OCI-LY1 (cell line): Measurements from ENCODE around the gene PSMB4.

ENCODE experiments used
- H2AFZ ChIP-seq: fragments of 200-600 bp; sonication (generic), shearing (Covaris generic); 2 replicates; pipeline ENCODE4 v1.6.0; 2014; ENCODE audit warnings: antibody characterized with exemption, mild to moderate bottlenecking, low read length
- H3F3A ChIP-seq: fragments of 200-600 bp; sonication (generic), shearing (Covaris generic); 2 replicates; pipeline ENCODE4 v1.6.0; 2014; ENCODE audit warnings: mild to moderate bottlenecking, antibody characterized with exemption, low read length, moderate library complexity; ENCODE audit not compliant: insufficient read depth
- H3K27ac ChIP-seq: fragments of 200-600 bp; sonication (generic); 2 replicates; pipeline ENCODE4 v1.5.1; 2014; ENCODE audit warnings: low read length, mixed run types, mild to moderate bottlenecking, low read depth; ENCODE audit not compliant: poor library complexity, severe bottlenecking
- H3K27me3 ChIP-seq: fragments of 200-600 bp; sonication (generic); 2 replicates; pipeline ENCODE4 v1.6.0; 2014; ENCODE audit warnings: antibody characterized with exemption, mild to moderate bottlenecking, low read length, moderate library complexity; ENCODE audit not compliant: insufficient read depth
- H3K36me3 ChIP-seq: fragments of 200-600 bp; sonication (generic); 2 replicates; pipeline ENCODE4 v1.6.1; 2014; ENCODE audit warnings: mild to moderate bottlenecking, antibody characterized with exemption, low read length, moderate library complexity, mixed read lengths; ENCODE audit not compliant: insufficient read depth
- H3K4me1 ChIP-seq: fragments of 200-600 bp; sonication (generic); 2 replicates; pipeline ENCODE4 v1.5.1; 2014; ENCODE audit warnings: mild to moderate bottlenecking, low read length, moderate library complexity; ENCODE audit not compliant: insufficient read depth, severe bottlenecking
- H3K4me2 ChIP-seq: fragments of 200-600 bp; sonication (generic), shearing (Covaris generic); 2 replicates; pipeline ENCODE4 v1.6.1; 2014; ENCODE audit warnings: low read length
- H3K4me3 ChIP-seq: fragments of 200-600 bp; sonication (generic); 2 replicates; pipeline ENCODE4 v1.5.1; 2014; ENCODE audit warnings: low read length, low read depth, mild to moderate bottlenecking, mixed read lengths; ENCODE audit not compliant: poor library complexity, severe bottlenecking
- H3K79me2 ChIP-seq: fragments of 200-600 bp; shearing (Covaris generic); 2 replicates; pipeline ENCODE4 v1.6.1; 2016; ENCODE audit warnings: mixed run types, low read length, mixed read lengths; ENCODE audit not compliant: insufficient read depth
- H3K9ac ChIP-seq: fragments of 200-600 bp; sonication (generic), shearing (Covaris generic); 2 replicates; pipeline ENCODE4 v1.6.1; 2014; ENCODE audit warnings: mild to moderate bottlenecking, low read length, mixed read lengths
- H3K9me2 ChIP-seq: fragments of 200-600 bp; sonication (generic), shearing (Covaris generic); 2 replicates; pipeline ENCODE4 v1.6.1; 2014; ENCODE audit warnings: low read depth, mild to moderate bottlenecking, low read length, mixed read lengths
- H3K9me3 ChIP-seq: fragments of 200-600 bp; shearing (Covaris generic); 2 replicates; pipeline ENCODE4 v1.6.1; 2014; ENCODE audit warnings: low read length, mixed read lengths
- H4K20me1 ChIP-seq: fragments of 200-600 bp; sonication (generic), shearing (Covaris generic); 2 replicates; pipeline ENCODE4 v1.6.0; 2016; ENCODE audit warnings: mild to moderate bottlenecking, low read length; ENCODE audit not compliant: insufficient read depth
- EZH2 ChIP-seq: fragments of 200-600 bp; sonication (generic), shearing (Covaris generic); IDR thresholded peaks from 2 replicates; pipeline ENCODE4 v1.8.0; 2017; ENCODE audit warnings: borderline replicate concordance, mixed run types, mild to moderate bottlenecking, antibody characterized with exemption, low read length, moderate library complexity, mixed read lengths
- TF ChIP-seq, protein P1 (sequence below): fragments of 200-600 bp; sonication (generic), shearing (Covaris generic); IDR thresholded peaks from 2 replicates; pipeline ENCODE4 v1.5.1; 2017; ENCODE audit warnings: mild to moderate bottlenecking, antibody characterized with exemption, low read length, moderate library complexity, mixed read lengths

PSMB4 gene

DNA sequence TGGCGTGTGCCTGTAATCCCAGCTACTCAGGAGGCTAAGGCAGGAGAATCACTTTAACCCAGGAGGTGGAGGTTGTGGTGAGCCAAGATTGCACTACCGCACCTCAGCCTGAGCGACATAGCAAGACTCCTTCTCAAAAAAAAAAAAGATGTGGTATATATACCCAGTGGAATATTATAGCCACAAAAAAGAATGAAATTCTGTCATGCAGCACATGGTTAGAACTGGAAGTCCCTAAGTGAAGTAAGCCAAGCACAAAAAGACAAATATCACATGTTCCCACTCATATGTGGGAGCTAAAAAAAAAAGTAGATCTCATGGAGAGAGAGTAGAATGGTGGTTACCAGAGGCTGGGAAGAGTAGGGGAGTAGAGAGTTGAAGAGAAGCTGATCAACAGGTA, 18.7 kb downstream of the PSMB4 start:
- H3K79me2 ChIP-seq: no peaks in the 10 kb centered on the region
- H3K4me1 ChIP-seq: no peaks in the 10 kb centered on the region
- no peak overlapping the region for H2AFZ ChIP-seq
- TF ChIP-seq, protein P1, sequence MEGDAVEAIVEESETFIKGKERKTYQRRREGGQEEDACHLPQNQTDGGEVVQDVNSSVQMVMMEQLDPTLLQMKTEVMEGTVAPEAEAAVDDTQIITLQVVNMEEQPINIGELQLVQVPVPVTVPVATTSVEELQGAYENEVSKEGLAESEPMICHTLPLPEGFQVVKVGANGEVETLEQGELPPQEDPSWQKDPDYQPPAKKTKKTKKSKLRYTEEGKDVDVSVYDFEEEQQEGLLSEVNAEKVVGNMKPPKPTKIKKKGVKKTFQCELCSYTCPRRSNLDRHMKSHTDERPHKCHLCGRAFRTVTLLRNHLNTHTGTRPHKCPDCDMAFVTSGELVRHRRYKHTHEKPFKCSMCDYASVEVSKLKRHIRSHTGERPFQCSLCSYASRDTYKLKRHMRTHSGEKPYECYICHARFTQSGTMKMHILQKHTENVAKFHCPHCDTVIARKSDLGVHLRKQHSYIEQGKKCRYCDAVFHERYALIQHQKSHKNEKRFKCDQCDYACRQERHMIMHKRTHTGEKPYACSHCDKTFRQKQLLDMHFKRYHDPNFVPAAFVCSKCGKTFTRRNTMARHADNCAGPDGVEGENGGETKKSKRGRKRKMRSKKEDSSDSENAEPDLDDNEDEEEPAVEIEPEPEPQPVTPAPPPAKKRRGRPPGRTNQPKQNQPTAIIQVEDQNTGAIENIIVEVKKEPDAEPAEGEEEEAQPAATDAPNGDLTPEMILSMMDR: no peak
- TF ChIP-seq EZH2: no peak
- H3K4me3 ChIP-seq: no peak overlapping the region
- peaks cover 71% of the 10 kb centered on the region for H3K36me3 ChIP-seq
- no peaks in the 10 kb centered on the region for H3F3A ChIP-seq
- no peak overlapping the region for H3K4me2 ChIP-seq
- no peaks in the 10 kb centered on the region for H3K27me3 ChIP-seq
- H3K27ac ChIP-seq: no peak overlapping the region
- H3K9me3 ChIP-seq: no peaks in the 10 kb centered on the region
- no peaks in the 10 kb centered on the region for H4K20me1 ChIP-seq
- H3K9me2 ChIP-seq: no peaks in the 10 kb centered on the region
- H3K9ac ChIP-seq: no peak overlapping the region

DNA sequence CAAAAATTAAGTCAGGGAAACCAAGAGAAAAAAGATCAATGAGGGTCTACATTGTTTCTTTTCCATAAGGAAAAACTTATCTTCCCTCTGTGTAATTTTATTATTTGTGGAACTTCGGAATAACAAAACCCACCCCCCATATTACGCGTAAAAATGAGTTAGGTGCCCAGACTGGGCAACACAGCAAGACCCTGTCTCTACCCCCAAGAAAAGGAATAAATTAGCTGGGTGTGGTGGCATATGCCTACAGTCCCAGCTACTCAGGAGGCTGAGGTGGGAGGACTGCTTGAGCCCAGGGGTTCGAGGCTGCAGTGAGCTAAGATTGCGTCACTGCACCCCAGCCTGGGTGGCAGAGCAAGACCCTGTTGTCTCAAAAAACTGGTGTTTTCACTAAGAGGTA, 20.4 kb downstream of the PSMB4 start:
- no peak overlapping the region for H3K4me2 ChIP-seq
- H3K9me3 ChIP-seq: no peaks in the 10 kb centered on the region
- no peaks in the 10 kb centered on the region for H3K79me2 ChIP-seq
- H3K9ac ChIP-seq: no peak overlapping the region
- H3K27ac ChIP-seq: no peak overlapping the region
- H3K4me3 ChIP-seq: no peak overlapping the region
- H2AFZ ChIP-seq: no peak overlapping the region
- no peaks in the 10 kb centered on the region for H3F3A ChIP-seq
- TF ChIP-seq, protein P1: no peak
- no peak for TF ChIP-seq EZH2
- no peaks in the 10 kb centered on the region for H3K27me3 ChIP-seq
- no peaks in the 10 kb centered on the region for H3K9me2 ChIP-seq
- H4K20me1 ChIP-seq: no peaks in the 10 kb centered on the region
- H3K36me3 ChIP-seq: peaks cover 79% of the 10 kb centered on the region
- H3K4me1 ChIP-seq: no peaks in the 10 kb centered on the region

DNA sequence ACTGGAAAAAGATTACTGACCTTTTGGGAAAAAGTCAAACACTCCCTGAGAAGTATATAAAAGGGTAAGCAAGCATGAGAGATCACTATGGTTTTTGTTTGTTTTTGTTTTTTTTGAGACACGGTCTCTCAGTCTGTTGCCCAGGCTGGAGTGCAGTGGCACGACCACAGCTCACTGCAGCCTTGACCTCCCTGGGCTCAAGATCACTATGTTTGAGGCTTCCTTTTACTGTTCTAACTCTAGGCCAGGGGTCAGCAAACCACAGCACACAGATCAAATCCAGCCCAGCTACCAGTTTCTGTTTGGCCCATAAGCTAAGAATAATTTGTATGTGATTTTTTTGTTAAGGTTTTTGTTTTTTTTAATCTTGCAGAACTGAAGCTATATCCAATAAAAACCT, 25.7 kb downstream of the PSMB4 start:
- Histone ChIP-seq H3K79me2 (no peaks in the 10 kb centered on the region), H3K4me1 (no peaks in the 10 kb centered on the region), H3K4me3 (no peak overlapping the region), H3K4me2 (no peak overlapping the region), H4K20me1 (no peaks in the 10 kb centered on the region), H3K9me3 (no peaks in the 10 kb centered on the region), H2AFZ (no peak overlapping the region), H3K9ac (no peak overlapping the region), H3K27me3 (no peaks in the 10 kb centered on the region), H3K36me3 (peaks cover 96% of the 10 kb centered on the region), H3K9me2 (no peaks in the 10 kb centered on the region), H3F3A (no peaks in the 10 kb centered on the region), H3K27ac (no peak overlapping the region)
- TF ChIP-seq, protein P1: no peak
- no peak for TF ChIP-seq EZH2
